WTC11 (cell line): ENCODE results near the gene PPP1R16B. TPM values are rescaled to one million over a fixed set of nuclear protein-coding genes. Genes with fewer than 3 reads are reported as not detected.

ENCODE experiments used
- ATAC-seq: fragments of 200-7000 bp; cut with Tn5 transposase; 2 replicates; pipeline ENCODE4 v1.10.0; 2021; ENCODE audit warnings: mild to moderate bottlenecking, moderate library complexity
- CTCF ChIA-PET: fragments of 300-600 bp; sonication (Branson Sonifier 250); formaldehyde crosslinking; loops from one replicate; lab custom pipeline; 2021; ENCODE audit warnings: antibody characterized with exemption; lab: Charles Lee
- POLR2A ChIA-PET: fragments of 350-600 bp; sonication (Branson Sonifier 250); formaldehyde crosslinking; loops from one replicate; lab custom pipeline; 2021; ENCODE audit warnings: antibody characterized with exemption; lab: Charles Lee
- DNase-seq: peaks from one replicate; pipeline ENCODE4 v3.0.0; 2021; ENCODE audit warnings: low spot score
- H3K27ac Mint-ChIP-seq: 2 replicates; pipeline ENCODE4 v1.8.0; 2021; ENCODE audit warnings: mixed read lengths
- H3K27me3 Mint-ChIP-seq: 2 replicates; pipeline ENCODE4 v1.8.0; 2021; ENCODE audit warnings: low read depth, mild to moderate bottlenecking, moderate library complexity, mixed read lengths
- H3K36me3 Mint-ChIP-seq: 2 replicates; pipeline ENCODE4 v1.8.0; 2021; ENCODE audit warnings: mixed read lengths
- H3K4me1 Mint-ChIP-seq: 2 replicates; pipeline ENCODE4 v1.8.0; 2022; ENCODE audit warnings: mixed read lengths
- H3K4me3 Mint-ChIP-seq: 2 replicates; pipeline ENCODE4 v1.8.0; 2021; ENCODE audit warnings: mild to moderate bottlenecking, moderate library complexity, mixed read lengths
- H3K9me3 Mint-ChIP-seq: 2 replicates; pipeline ENCODE4 v1.8.0; 2021; ENCODE audit warnings: mixed read lengths
- AFF4 ChIP-seq: sonication (generic); formaldehyde crosslinking; IDR thresholded peaks from 2 replicates; pipeline ENCODE4 v1.8.1; 2023; ENCODE audit warnings: mild to moderate bottlenecking, missing genetic modification reagents, borderline replicate concordance
- ATF1 ChIP-seq: sonication (generic); formaldehyde crosslinking; IDR thresholded peaks from 2 replicates; pipeline ENCODE4 v1.8.1; 2023; ENCODE audit warnings: mild to moderate bottlenecking, moderate library complexity, missing genetic modification reagents
- CDX4 ChIP-seq: fragments of 250-450 bp; sonication (Bioruptor Pico); IDR thresholded peaks from 2 replicates; pipeline ENCODE4 v1.9.0; 2021; ENCODE audit warnings: moderate library complexity, mild to moderate bottlenecking, inconsistent platforms, borderline replicate concordance
- GRHL2 ChIP-seq: fragments of 250-450 bp; sonication (Bioruptor Pico); IDR thresholded peaks from 2 replicates; pipeline ENCODE4 v1.8.0; 2022; ENCODE audit warnings: mild to moderate bottlenecking, moderate library complexity; ENCODE audit not compliant: insufficient replicate concordance, severe bottlenecking
- NFATC4 ChIP-seq: fragments of 250-450 bp; sonication (Bioruptor Pico); IDR thresholded peaks from 2 replicates; pipeline ENCODE4 v1.9.0; 2021; ENCODE audit warnings: mild to moderate bottlenecking
- NR1H2 ChIP-seq: sonication (generic); formaldehyde crosslinking; IDR thresholded peaks from 2 replicates; pipeline ENCODE4 v1.9.0; 2021; ENCODE audit warnings: mild to moderate bottlenecking, moderate library complexity, missing genetic modification reagents
- PREB ChIP-seq: sonication (generic); formaldehyde crosslinking; IDR thresholded peaks from 2 replicates; pipeline ENCODE4 v1.8.1; 2022; ENCODE audit warnings: mild to moderate bottlenecking, missing genetic modification reagents, moderate library complexity, borderline replicate concordance
- TP53 ChIP-seq: sonication (generic); formaldehyde crosslinking; IDR thresholded peaks from 2 replicates; pipeline ENCODE4 v1.8.1; 2023; ENCODE audit warnings: mild to moderate bottlenecking, missing genetic modification reagents
- ZBTB43 ChIP-seq: sonication (generic); formaldehyde crosslinking; IDR thresholded peaks from 2 replicates; pipeline ENCODE4 v1.8.1; 2023; ENCODE audit warnings: mild to moderate bottlenecking, missing genetic modification reagents
- ZNF219 ChIP-seq: sonication (generic); formaldehyde crosslinking; IDR thresholded peaks from 2 replicates; pipeline ENCODE4 v1.8.0; 2023; ENCODE audit warnings: missing genetic modification reagents, mild to moderate bottlenecking, borderline replicate concordance
- ZNF281 ChIP-seq: sonication (generic); formaldehyde crosslinking; IDR thresholded peaks from 2 replicates; pipeline ENCODE4 v1.8.0; 2023; ENCODE audit warnings: mild to moderate bottlenecking, missing genetic modification reagents
- ZSCAN18 ChIP-seq: fragments of 250-450 bp; sonication (Bioruptor Pico); IDR thresholded peaks from 2 replicates; pipeline ENCODE4 v2.1.2; 2022; ENCODE audit warnings: mild to moderate bottlenecking, moderate library complexity
- total RNA-seq: library from RNA; stranded (reverse); gene quantifications from 3 replicates; pipeline ENCODE4 v1.2.3, GENCODE V29; 2021
- TF ChIP-seq, protein P1 (sequence below): sonication (generic); formaldehyde crosslinking; IDR thresholded peaks from 2 replicates; pipeline ENCODE4 v1.8.1; 2022; ENCODE audit warnings: mild to moderate bottlenecking, moderate library complexity, missing genetic modification reagents

The PPP1R16B gene
- total RNA-seq, 1 experiment from 2014 or later = 12.0 TPM

DNA sequence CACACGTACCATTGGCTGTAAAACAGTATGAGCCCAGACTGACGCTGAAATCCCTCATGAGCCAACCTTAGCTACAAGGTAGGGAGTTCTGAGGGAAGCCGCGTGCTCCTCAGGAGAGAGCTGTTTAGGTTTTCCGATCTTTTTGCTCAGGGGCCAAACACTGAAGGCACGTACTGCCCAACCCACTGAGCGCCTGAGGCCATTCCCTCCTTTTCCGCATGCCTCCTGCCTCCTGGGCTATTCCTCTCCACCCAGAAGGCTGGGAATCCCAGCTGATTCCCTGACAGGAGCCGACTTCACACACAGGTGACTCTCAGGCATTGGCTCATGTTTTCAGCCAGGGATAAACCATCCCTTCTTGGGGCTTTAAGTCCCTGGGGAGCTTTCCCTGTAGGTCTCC, 115.4 kb downstream of the PPP1R16B start:
- ATAC-seq = no peak
- TF ChIP-seq ZNF281 (CRISPR knock-in tag) (no peak), NR1H2 (CRISPR knock-in tag) (no peak), ATF1 (CRISPR knock-in tag) (no peak), ZSCAN18 (CRISPR knock-in tag) (no peak), AFF4 (CRISPR knock-in tag) (no peak), PREB (CRISPR knock-in tag) (no peak), NFATC4 (no peak), ZBTB43 (CRISPR knock-in tag) (no peak), CDX4 (CRISPR knock-in tag) (no peak), GRHL2 (CRISPR knock-in tag) (no peak), ZNF219 (CRISPR knock-in tag) (no peak), TP53 (CRISPR knock-in tag) (no peak)
- TF ChIP-seq, protein P1, sequence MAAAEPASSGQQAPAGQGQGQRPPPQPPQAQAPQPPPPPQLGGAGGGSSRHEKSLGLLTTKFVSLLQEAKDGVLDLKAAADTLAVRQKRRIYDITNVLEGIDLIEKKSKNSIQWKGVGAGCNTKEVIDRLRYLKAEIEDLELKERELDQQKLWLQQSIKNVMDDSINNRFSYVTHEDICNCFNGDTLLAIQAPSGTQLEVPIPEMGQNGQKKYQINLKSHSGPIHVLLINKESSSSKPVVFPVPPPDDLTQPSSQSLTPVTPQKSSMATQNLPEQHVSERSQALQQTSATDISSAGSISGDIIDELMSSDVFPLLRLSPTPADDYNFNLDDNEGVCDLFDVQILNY (CRISPR knock-in tag) = no peak
- POLR2A ChIA-PET = interaction anchor here (0.6 kb wide), 1 partner anchor 125 kb away, joined by 5 read pairs; no protein-coding TSS in a partner anchor
- Mint-ChIP-seq H3K36me3 (no peaks in the 10 kb centered on the region), H3K4me3 (no peak overlapping the region), H3K4me1 (0 out of 2 replicates have a peak, but pooled peaks cover 3% of the 10 kb centered on the region), H3K27ac (no peak overlapping the region), H3K27me3 (no peaks in the 10 kb centered on the region), H3K9me3 (no peaks in the 10 kb centered on the region)
- CTCF ChIA-PET = interaction anchor here (1.1 kb wide), 1 partner anchor 28 kb away, joined by 4 read pairs; no protein-coding TSS in a partner anchor
- DNase-seq = no peak
